ENCODE results near the gene C10orf120.

GRCh38 chr10:122671355-122671754 lies 28.3 kb downstream of the C10orf120 start:
- no peak for TF ChIP-seq POLR2A (IDR thresholded peaks at IDR 0.05)
- no peak for TF ChIP-seq CTCF (IDR thresholded peaks at IDR 0.05)
